Measurements from ENCODE around the gene BAD.
A peak's percentile ranks its signal among the peaks of the same experiment; 100 is the strongest.

The BAD gene

DNA sequence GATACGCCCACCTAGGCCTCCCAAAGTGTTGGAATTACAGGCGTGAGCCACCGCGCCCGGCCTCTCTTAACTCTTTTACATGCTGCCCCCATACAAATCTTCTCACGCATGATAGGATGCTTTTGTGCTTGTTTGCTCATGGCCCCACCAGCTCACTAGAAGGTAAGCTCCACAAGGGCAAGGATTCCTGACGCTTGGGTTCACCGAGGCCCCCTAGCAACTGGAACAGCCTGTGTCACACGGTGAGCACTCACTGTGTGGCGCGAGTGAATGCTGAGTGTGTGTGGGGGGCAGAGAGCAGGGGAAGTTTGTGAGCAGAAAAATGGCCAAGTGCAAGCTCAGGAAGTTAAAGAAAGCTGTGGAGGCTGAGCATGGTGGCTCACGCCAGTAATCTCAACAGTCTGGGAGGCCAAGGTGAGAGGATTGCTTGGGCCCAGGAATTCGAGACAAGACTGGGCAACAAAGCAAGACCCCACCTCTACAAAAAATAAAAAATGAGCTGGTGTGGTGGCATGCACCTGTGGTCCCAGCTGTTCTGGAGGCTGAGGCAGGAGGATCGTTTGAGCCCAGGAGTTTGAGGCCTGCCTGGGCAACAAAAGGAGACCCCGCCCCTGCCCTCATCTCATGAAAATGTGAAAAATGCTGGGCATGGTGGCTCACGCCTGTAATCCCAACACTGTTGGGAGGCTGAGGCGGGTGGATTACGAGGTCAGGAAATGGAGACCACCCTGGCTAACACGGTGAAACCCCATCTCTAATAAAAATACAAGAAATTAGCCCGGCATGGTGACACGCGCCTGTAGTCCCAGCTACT lies 2.3 kb downstream of the BAD start:
- no peak for DNase-seq (ENCODE audit: low read depth in 2 of 2, low spot score in 1 of 2)

DNA sequence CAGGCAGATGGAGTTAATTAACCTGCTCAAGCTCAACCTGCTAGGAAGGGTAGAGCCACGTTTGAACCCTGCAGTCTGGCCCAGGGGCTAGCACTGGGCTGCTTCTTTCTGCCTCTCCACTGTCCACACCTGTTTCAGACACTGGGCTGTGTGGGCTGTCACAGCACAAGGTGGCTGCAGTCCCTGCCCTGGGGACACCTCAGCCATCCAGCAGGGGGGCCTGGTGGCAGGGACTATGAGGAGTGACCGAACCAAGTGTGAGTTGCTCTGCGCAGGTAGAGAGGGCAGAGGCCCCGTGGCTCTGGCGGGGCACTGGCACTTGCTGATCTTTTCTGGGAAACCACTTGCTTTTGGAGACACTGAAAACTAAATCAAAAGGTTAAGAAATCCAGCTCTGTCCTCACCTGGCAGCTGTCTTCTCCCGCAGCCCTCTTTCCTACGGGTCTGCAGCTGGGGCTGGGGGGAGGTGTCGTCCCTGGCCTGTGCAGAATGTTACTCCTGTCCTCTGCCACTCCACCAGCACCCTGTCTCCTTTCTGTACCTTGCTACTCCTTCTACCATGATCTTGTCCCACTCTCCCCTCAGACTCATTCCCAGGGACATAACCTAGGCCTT lies 5.8 kb downstream of the BAD start:
- DNase-seq (ENCODE audit: low read depth in 2 of 2, low spot score in 1 of 2), result no peak

- DNase-seq (ENCODE audit: low read depth in 2 of 2, low spot score in 1 of 2), result no peak
These were observed 7.6 kb downstream of the BAD start for GRCh38 chr11:64276653-64277431.

DNA sequence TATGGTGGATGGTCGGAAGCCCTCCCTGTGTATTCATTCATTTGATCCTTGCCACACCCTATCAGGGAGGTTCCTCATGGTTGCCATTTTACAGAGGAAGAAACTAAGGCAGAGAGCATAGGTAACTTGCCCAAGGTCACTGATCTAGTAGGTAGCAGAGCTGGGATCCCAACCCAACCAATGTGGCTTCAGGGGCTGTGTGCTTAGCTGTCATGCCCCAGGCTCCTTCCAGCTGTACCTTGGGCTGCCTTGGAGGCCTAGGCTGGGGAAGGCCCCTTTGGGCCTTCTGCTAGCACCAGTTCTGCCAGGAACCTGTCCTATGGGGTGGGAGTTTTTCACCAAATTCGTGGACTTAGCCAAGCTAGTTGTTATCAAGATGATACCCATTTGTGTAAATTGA lies 8.6 kb downstream of the BAD start:
- no peak for DNase-seq (ENCODE audit: low read depth in 2 of 2, low spot score in 1 of 2)

GRCh38 chr11:64275031-64275800 lies 9.2 kb downstream of the BAD start:
- DNase-seq (ENCODE audit: low read depth in 2 of 2, low spot score in 1 of 2), result no peak

DNA sequence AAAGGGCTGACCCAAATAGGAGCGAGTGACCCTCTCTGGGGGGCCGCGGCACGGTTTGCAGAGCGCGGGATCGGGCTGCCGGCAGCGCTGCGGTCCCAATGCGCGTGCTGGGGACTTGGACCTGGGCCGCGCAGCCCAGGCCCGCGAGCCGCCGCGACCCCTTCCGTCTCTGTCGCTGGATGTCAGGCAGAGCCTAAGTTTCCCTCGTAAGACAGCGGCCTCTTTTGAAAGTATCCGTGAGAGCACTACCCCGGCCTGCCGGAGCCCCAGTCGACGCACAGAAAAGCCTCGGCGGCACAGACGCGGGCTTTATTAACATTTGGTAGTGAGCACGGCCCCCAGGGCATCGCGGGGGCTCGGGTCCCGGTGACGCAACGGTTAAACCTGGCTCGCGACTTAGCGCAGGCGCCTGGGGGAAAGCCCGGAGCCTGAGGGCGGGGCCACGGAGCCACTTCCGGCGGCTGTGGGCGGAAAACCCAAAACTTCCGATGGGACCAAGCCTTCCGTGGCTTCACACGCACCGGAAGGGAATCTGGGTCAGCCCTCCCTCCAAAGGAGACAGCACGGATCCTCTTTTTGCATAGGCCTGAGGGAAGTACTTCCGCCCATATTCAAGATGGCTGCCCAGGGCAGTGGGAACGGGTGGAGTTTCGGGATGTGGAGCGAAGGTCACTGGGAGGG lies 14.8 kb downstream of the BAD start:
- DNase-seq (ENCODE audit: low read depth in 2 of 2, low spot score in 1 of 2), result peak; percentile 96 to 97

GRCh38 chr11:64268893-64269539 lies 15.4 kb downstream of the BAD start:
- DNase-seq (ENCODE audit: low read depth in 2 of 2, low spot score in 1 of 2), result no peak

- no peak for DNase-seq (ENCODE audit: low read depth in 2 of 2, low spot score in 1 of 2)
These were observed 16.2 kb downstream of the BAD start for GRCh38 chr11:64268025-64268892.

DNA sequence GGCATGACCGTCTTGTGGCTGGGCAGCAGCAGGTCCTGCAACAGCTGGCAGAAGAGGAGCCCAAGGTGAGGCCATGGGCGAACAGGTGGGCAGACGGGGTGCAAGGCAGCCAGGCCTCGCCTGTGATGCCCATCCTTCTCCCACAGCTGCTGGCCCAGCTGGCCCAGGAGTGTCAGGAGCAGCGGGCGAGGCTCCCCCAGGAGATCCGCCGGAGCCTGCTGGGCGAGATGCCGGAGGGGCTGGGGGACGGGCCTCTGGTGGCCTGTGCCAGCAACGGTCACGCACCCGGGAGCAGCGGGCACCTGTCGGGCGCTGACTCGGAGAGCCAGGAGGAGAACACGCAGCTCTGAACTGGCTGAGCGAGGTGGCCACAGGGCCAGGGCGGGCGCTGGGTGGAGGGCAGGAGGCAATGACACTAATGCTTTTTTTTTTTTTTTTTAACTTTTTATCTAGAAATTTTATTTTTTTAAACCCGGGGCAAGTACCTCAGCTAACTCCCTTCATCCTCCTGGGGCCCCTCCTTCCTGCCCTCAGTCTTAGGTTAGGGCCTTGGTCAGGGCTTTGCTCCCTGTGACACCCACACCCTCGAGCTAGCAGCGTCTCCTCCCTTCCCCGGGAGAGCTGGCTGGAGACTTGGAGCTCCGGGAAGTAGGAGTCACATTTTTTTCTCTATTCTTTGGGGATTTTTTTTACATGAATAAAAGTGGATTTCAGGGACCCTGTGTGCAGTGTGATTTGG lies 17.1 kb downstream of the BAD start:
- no peak for DNase-seq (ENCODE audit: low read depth in 2 of 2, low spot score in 1 of 2)

GRCh38 chr11:64266339-64266738 lies 18.1 kb downstream of the BAD start:
- DNase-seq (ENCODE audit: low read depth in 2 of 2, low spot score in 1 of 2), result no peak

DNA sequence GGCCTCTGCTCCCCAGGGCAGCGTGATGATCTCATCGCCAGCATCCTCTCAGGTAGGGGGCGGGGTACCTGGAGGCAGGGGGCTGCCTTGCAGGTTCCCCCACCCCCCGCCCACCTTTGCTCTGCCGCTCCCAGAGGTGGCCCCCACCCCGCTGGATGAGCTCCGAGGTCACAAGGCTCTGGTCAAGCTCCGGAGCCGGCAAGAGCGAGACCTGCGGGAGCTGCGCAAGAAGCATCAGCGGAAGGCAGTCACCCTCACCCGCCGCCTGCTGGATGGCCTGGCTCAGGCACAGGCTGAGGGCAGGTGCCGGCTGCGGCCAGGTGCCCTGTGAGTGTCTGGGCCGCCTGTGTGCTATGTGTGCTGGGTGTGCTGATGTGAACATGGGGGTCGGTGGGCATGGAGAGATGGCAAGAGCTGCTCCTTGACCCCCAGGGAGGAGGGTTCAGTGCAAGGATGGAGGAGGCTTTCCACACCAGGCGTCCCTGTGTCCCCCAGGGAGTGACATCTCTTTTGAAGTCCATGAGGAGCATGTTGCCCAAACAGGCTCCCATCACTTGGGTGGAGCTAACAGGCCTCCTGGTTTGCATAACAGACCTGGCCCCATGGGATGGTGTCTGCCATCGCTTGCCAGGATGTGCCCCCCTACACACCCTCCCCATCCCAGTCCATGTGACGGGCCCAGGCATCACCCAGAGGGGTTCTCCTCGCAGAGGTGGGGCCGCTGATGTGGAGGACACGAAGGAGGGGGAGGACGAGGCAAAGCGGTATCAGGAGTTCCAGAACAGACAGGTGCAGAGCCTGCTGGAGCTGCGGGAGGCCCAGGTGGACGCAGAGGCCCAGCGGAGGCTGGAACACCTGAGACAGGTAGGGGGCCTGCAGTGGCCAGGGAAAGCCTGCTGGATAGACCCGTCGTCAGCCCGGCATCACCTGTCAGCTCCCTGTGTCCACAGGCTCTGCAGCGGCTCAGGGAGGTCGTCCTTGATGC lies 19.0 kb downstream of the BAD start:
- DNase-seq (ENCODE audit: low read depth in 2 of 2, low spot score in 1 of 2), result no peak

DNA sequence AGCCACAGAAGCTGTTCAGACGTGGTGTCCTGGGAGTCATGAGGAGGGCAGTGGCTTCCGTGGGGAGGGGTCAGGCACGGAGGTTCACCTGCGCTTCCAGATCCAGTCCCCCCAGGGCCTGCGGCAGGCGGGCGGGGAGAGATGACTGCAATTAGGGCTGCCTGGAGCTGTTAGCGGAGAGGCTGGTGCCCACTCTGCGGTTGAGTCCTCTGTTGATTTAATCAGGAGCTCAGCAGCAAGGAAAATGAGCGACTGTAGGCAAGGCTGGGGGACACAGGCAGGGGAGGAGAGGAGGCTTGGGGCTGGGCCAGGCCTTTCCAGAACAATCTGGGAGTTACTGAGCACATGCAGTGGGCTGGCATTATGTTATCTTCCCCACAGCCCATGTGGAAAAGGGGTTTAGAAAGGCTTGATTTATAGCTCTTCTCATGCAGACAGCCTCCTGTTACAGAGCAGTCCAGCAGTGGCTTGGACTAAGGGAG lies 20.1 kb downstream of the BAD start:
- DNase-seq (ENCODE audit: low read depth in 2 of 2, low spot score in 1 of 2), result no peak

- DNase-seq (ENCODE audit: low read depth in 2 of 2, low spot score in 1 of 2), result no peak
These were observed 20.5 kb downstream of the BAD start for GRCh38 chr11:64263947-64264317.

- no peak for DNase-seq (ENCODE audit: low read depth in 2 of 2, low spot score in 1 of 2)
These were observed 21.2 kb downstream of the BAD start for GRCh38 chr11:64263021-64263946.

- no peak for DNase-seq (ENCODE audit: low read depth in 2 of 2, low spot score in 1 of 2)
These were observed 22.0 kb downstream of the BAD start for GRCh38 chr11:64262271-64263002.
